ENCODE results near the gene TWSG1. TPM values are rescaled to one million over a fixed set of nuclear protein-coding genes. Genes with fewer than 3 reads are reported as not detected.

The TWSG1 gene
- 10 to 100 TPM; 50.6 to 56.9 TPM for total RNA-seq

DNA sequence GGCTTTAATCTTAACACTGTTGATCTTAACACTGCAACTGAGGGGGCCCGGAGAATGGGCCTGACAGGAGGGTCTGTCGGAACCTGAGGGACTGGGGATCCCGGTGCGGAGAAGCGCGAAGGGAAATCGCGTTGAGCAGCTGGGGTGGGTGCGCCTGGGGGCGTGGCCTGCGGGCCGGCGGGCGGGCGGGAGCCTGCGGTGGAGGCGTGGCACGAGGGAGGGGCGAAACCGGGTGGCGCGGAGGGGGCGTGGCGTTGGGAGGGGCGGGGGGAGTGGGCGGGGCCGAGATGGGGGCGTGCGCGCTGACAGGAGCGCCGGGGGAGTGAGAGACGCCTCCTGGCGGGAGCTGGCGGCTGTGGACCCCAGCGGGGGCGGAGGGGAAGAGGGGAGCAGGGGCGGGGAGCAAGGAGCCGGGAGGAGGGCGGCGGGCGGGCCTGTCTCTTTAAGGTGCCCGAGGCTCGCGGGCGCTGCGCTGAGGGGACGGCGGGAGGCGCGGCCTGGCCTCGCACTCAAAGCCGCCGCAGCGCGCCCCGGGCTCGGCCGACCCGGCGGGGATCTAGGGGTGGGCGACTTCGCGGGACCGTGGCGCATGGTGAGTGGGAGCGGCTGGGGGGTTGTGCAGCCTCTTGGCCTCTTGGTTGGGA, at the start of gene TWSG1:
Gene TWSG1 (plus strand): TSS at position 445 of the 644 bp plus-strand sequence. CDS start 2,457 bp downstream, outside the sequence.

Other genes starting within 250 kb of the TWSG1 start
- 100 to 1,000 TPM; 110 to 131 TPM for gene NDUFV2, start 232.1 kb upstream of the TWSG1 start, total RNA-seq
- 10 to 100 TPM; 13.0 to 15.5 TPM for gene ANKRD12, start 198.0 kb upstream of the TWSG1 start, total RNA-seq
- 10 to 100 TPM; 37.5 to 53.9 TPM for gene RALBP1, start 140.7 kb downstream of the TWSG1 start, total RNA-seq